HG03521 (cell line): ENCODE data around the gene ANGPTL2.
"Not testable (repeated sequence)": the region's sequence is repeated elsewhere in the genome, so short reads cannot be mapped to it uniquely, and the experiment has no call there.

Experiments
- ATAC-seq: cut with Tn5 transposase; IDR thresholded peaks from one replicate; pipeline ENCODE4 v1.9.1; 2021; ENCODE audit warnings: mild to moderate bottlenecking, moderate library complexity; ENCODE audit not compliant: unreplicated experiment

ANGPTL2 gene

GRCh38 chr9:127155314-127155960, 33.0 kb upstream of the ANGPTL2 start:
- ATAC-seq, result no peak

- ATAC-seq, result no peak
Measured at GRCh38 chr9:127154390-127155191, 32.2 kb upstream of the ANGPTL2 start.

GRCh38 chr9:127154003-127154389, 31.6 kb upstream of the ANGPTL2 start:
- no peak for ATAC-seq

DNA sequence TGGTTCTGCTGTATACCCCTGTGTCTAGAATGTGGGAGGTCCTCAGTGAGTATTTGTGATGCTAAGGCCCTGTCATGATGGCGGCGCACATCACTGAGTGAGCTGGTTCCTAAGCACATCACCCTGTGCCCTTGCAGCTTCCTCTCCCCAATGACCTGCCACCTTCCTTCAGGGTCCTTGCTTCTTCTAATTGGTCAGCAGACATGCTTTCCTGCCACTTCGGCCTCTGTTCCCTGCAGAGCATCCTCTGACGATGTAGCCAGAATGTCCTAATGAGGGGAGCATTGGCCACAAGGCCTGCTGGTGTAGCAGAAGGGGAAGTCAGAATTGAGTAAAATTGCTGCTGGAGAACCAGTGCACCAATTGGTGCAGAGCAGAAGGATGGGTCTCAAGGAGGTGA, 31.1 kb upstream of the ANGPTL2 start:
- ATAC-seq, result no peak

DNA sequence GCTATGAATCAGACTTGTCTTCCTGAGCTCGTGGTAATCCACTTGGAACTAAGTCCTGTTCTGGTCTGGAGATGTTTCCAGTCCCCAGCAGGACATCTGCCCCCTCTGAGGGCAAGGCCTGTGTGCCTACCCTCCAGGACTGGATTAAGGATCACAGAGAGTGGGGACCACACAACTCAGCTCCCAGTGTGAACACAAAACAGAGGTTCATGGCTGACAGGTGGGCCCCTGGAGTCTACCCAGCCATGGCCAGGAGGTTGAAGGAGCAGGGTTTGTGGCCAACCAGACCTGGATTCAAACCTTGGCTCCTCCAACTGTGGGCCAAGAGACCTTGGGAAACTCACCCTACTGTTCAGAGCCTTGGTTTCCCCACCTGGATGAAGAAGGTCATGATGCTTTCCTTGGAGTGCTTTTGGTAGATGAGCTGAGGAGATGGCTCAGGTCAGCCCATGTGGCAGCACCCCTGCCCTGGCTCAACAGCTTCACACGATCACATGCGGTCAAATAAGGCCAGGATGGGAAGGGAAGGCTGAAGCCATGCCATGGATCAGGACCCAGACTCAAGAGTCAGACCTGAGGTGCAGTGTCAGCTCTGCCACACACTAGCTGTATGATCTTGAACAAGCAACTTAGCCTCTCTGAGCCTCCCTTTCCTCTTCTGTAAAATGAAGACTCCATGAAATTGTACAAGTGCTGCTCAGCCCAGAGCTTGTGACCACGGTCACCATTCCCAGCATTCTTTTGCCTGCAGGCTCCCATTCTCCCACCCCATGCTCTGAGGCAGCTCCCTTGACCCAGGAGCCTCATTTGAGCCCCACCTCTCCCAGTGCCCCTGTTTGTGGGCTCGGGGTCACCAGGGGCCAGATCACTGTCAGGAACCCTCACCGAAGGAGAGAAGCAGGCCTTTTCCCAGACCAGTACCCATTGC, 27.3 kb upstream of the ANGPTL2 start:
- no peak for ATAC-seq

DNA sequence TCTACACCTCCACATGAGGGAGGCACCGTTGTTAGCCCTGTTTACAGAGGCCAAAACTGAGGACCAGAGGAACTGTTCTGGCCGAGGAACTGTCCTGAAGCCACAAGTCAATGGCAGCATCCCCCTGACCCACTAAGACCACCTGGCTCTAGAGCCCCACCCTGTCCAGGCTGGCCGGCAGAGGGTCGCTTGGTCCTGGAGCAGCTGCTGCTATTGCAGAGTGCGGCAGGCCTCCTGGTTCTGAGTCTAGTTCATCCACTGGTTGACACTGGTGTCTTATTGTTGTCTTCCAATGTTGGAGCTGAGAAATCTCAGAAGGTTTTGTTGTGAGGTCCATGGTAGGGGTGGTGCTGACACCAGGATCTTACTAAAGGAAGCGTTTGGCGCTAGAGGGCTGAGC, 26.6 kb upstream of the ANGPTL2 start:
- no peak for ATAC-seq

- no peak for ATAC-seq
Measured at GRCh38 chr9:127148014-127148413, 25.6 kb upstream of the ANGPTL2 start.

DNA sequence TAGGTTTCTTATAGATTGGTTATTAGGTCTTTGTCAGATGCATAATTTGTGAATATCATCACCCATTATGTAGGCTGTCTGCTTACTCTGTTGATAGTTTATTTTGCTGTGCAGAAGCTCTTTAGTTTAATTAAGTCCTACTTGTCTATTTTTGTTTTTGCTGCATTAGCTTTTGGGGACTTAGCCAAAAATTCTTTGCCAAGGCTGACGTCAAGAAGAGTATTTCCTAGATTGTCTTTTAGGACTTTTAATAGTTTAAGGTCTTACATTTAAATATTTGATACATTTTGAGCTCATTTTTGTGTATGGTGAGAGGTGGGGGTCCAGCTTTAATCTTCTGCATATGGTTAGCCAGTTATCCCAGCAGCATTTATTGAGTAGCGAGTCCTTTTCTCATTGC, 24.8 kb upstream of the ANGPTL2 start:
- no peak for ATAC-seq

DNA sequence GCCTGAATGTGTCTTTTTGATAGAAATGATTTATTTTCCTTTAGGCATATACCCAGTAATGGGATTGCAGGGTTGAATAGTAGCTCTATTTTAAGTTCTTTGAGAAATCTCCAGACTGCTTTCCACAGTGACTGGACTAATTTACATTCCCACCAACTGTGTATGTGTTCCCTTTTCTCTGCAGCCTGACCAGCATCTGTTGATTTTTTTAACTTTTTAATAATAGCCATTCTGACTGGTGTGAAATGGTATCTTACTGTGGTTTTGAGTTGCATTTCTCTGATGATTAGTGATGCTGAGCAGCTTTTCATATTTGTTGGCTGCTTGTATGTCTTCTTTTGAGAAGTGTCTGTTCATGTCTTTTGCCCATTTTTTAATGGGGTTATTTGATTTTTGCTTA, 24.4 kb upstream of the ANGPTL2 start:
- ATAC-seq, result not testable (repeated sequence)

- no peak for ATAC-seq
Measured at GRCh38 chr9:127144670-127145445, 22.4 kb upstream of the ANGPTL2 start.

- ATAC-seq, result no peak
Measured at GRCh38 chr9:127143920-127144465, 21.6 kb upstream of the ANGPTL2 start.

DNA sequence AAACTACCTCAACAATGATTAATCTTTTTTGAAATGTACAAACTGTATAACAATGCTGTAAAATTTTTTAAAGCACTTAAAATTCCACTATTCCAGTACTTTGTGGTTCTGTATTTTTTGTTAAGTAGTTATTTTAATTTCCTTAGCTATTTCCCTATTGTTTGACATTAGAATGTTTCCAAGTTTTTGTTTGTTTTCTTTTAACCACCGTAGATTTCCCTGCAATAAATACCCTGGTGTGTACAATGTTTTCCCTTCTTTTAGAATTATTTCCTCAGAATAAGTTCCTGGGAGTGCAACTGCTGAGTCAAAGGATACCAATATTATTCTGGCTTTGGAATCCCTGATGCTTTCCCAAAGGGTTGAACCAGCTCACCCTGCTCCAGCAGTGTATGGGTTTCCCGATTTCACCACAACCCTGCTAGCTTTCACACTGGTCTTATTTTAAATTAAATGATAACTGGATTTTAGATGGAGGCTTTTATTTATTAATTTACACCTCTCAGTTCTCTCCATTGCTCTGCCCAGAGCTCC, 20.6 kb upstream of the ANGPTL2 start:
- no peak for ATAC-seq

GRCh38 chr9:127142291-127142690, 19.9 kb upstream of the ANGPTL2 start:
- ATAC-seq, result no peak

DNA sequence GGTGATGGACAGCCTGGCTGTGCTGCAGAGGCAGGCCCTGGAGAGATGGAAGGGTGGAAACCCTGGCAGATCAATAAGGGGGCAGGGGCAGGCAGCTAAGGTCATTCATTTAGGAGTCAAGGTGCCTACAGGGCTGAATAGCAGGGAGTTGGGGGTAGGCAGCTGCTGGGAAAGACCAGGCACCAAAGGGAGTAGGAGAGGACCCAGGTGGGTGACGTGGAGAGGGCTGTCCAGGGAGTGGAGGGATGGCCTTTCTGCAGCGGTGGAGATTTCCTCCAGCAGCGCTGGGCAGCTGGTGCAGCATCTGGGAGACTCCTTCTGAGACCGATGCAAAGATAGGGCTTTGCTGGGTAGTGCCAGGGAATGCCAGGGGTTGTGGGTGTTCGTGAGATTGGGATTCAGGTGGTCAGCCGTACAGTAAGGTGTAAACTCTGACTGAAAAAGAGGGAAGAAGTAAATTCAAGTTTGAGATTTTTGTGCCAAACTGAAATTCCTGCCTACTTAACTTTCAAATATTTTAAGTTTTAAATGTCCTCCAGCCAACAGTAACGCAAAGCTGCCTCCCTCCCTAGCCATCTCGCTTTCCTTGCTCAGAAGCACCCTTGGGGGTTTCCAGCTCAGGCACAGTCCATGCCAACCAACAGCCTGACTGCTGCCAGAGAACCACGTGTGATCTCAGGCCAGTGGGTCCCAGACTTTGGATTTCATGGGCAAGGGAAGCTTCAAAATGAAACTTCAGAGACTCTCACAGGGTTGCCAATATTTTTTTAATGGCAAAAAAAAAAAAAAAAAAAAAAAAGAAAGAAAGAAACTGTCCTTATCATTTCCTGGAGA, 18.6 kb upstream of the ANGPTL2 start:
- ATAC-seq, result no peak

DNA sequence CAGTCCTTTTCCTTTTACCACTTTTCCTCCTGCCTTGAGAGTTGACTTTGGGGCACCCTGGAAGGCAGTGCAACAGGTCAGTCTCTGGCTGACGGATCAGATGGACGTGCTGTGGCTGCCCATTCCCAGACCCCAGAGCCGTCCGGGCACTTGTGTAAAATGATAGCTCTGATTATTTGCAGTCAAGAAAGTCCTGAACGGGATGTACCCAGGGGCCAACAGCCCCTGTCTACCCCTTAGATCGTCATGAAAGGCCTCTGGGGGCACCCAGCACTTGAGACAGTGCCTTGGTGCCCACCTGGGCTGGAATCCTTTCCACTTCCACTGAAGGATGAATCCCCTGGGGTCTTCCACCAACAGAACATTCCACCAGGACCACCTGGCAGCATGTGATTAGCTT, 17.7 kb upstream of the ANGPTL2 start:
- ATAC-seq, result no peak

DNA sequence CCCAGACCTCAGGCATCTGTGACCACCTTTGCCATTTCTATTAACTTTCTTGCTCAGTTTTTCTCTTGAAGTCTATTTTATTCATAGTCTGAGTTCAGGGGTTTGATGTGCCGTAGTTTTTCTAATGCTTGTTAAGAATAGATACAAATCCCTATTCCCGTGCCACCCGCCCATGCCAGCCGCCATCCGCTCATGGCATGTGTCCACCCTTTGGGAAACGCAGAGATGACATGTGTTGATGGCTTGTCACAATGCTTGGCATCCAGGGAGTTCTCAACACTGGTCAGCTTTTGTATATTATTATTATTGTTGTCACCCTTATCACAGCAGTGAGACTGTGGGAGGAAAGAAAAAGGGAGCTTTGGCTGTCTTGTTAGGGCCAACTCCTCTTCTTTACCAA, 17.3 kb upstream of the ANGPTL2 start:
- ATAC-seq, result no peak

DNA sequence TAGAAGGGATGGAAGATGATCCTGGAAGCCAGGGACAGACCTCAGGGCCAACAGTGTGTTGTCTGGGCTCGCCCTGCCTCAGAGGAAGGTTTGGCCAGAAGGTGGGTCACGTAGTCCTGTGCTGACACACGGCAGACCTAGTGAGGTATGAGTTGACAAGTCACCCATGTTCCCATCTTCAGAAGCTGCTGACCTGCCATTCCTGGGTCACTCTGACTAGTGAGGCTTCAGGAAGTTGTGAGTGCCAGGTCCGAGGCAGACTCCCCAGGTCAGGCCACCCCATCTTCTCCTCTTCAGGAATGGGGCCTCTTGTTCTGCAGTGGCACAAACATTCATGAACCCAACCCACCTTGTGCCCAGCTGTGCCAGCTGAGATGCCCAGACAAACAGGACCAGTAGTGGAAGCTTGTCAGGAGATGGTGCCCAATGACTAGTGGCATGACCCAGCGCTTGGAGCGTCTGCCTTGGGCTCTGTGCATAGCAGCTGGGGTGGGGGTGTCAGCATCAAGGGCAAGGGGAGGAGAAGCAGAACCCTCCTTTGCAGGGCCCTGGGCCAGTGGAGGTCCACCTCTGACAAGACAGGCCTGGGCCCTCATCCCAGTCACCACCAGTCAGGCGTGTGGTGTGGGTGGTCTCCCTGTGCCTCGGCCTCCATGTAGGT, 16.8 kb upstream of the ANGPTL2 start:
- no peak for ATAC-seq

GRCh38 chr9:127138444-127138843, 16.0 kb upstream of the ANGPTL2 start:
- no peak for ATAC-seq
